AG10803 (cell line): ENCODE data around the gene SLC25A42.
"Not testable (repeated sequence)": the region's sequence is repeated elsewhere in the genome, so short reads cannot be mapped to it uniquely, and the experiment has no call there.

Experiments used
- DNase-seq: peaks from one replicate; pipeline ENCODE4 v3.0.0; 2010; ENCODE audit warnings: low read depth
- H3K4me3 ChIP-seq: 2 replicates; pipeline ENCODE4 v1.5.1; 2011; ENCODE audit warnings: mild to moderate bottlenecking, low read length, control low read depth
- TF ChIP-seq, protein P1 (sequence below): conservative IDR thresholded peaks from 2 replicates; pipeline ENCODE4 v1.5.1; 2011; ENCODE audit warnings: mild to moderate bottlenecking, low read length, control low read depth, inconsistent platforms

Gene SLC25A42

DNA sequence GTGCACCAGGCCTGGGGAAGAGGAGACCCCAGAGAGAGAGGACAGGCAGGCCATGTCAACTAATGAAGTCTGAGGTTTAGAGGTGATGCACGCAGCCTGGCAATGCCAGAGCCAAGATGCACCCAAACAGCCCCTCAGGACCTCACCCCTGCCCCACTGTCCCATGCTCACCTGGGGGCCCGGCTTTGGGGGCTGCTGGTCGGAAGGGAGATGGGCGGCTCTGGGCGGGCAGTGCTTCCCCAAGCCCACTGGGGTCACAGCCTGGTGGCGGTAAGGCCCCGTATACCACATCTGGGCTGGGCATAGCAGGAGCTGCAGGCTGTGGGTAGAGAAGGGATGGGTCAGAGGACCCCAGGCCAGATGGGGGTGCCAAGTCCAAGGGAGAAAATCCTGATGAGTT lies 83.1 kb downstream of the SLC25A42 start:
- H3K4me3 ChIP-seq, result no peak overlapping the region
- DNase-seq, result no peak
- TF ChIP-seq, protein P1, sequence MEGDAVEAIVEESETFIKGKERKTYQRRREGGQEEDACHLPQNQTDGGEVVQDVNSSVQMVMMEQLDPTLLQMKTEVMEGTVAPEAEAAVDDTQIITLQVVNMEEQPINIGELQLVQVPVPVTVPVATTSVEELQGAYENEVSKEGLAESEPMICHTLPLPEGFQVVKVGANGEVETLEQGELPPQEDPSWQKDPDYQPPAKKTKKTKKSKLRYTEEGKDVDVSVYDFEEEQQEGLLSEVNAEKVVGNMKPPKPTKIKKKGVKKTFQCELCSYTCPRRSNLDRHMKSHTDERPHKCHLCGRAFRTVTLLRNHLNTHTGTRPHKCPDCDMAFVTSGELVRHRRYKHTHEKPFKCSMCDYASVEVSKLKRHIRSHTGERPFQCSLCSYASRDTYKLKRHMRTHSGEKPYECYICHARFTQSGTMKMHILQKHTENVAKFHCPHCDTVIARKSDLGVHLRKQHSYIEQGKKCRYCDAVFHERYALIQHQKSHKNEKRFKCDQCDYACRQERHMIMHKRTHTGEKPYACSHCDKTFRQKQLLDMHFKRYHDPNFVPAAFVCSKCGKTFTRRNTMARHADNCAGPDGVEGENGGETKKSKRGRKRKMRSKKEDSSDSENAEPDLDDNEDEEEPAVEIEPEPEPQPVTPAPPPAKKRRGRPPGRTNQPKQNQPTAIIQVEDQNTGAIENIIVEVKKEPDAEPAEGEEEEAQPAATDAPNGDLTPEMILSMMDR, result no peak

DNA sequence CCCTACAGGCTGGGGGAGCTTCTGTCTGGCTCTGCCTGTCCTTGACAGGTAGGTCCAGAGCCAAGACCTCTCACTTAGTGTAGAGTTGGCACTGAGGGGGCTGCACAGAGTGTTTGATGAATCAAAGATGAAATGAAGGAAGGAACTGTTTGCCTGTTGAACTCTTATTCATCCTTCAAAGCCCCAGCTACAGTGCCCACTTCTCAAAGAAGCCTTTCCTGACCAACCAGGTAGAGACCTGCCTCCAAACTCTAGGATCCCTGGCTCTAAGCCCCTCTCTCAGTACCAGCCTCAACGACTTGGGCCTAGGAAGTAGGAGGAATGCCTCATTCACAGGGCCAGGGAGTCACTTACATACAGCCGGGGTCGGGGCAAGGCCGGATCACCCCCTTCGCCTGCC lies 83.5 kb downstream of the SLC25A42 start:
- no peak for DNase-seq
- no peak overlapping the region for H3K4me3 ChIP-seq
- TF ChIP-seq, protein P1, result no peak

DNA sequence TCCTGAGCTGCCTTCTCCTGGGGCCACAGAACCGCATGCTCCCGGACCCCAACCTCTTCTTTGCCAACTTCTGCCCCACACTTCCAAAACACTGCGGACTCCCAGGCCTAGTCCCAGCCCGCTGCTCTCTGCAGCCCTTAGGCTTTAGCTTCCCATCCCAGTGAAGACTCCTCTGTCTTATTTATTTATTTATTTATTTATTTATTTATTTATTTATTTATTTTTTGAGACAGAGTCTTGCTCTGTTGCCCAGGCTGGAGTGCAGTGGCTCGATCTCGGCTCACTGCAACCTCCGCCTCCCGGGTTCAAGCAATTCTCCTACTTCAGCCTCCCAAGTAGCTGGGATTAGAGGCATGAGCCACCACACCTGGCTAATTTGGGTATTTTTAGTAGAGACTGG lies 84.7 kb downstream of the SLC25A42 start:
- not testable (repeated sequence) for DNase-seq, H3K4me3 ChIP-seq

DNA sequence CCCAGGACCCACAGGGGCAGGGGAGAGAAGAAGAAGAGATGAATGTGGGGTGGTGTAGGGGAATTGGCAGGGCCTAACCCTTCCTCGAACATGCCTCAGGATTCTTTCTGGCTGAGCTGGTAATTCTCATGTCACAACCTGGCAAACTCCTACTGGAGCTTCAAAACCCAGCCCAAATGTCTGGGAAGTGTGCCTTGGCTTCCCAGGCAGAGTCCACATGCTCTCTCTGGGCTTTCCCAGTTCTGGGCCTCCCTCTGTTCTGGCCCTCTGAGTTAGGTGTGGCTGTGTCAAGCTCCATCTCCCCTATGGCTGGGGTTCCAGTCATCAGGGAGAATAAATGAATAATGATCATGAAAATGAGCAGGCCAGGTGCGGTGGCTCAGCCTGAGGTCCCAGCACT lies 85.6 kb downstream of the SLC25A42 start:
- TF ChIP-seq, protein P1, result no peak
- no peak overlapping the region for H3K4me3 ChIP-seq
- no peak for DNase-seq

DNA sequence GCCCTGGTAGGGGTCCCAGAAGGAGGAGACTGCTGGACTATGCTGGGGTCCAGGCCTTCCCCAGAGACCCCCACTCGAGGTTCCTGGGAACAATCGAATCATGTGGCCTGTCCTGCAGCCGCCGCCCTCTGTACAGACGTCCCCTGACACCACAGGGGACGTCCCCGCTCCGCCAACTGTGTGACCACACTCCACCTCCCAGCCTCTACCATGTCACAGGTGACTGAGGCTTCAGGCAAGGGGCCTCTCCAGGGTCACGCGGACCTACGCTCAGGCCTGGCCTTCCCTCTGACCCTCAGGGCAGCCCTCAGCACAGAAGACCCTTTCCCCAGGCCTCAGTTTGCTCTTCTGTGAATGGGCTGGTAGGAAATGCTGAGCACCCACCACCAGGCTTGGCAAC lies 87.6 kb downstream of the SLC25A42 start:
- DNase-seq, result no peak
- TF ChIP-seq, protein P1, result no peak
- no peak overlapping the region for H3K4me3 ChIP-seq

DNA sequence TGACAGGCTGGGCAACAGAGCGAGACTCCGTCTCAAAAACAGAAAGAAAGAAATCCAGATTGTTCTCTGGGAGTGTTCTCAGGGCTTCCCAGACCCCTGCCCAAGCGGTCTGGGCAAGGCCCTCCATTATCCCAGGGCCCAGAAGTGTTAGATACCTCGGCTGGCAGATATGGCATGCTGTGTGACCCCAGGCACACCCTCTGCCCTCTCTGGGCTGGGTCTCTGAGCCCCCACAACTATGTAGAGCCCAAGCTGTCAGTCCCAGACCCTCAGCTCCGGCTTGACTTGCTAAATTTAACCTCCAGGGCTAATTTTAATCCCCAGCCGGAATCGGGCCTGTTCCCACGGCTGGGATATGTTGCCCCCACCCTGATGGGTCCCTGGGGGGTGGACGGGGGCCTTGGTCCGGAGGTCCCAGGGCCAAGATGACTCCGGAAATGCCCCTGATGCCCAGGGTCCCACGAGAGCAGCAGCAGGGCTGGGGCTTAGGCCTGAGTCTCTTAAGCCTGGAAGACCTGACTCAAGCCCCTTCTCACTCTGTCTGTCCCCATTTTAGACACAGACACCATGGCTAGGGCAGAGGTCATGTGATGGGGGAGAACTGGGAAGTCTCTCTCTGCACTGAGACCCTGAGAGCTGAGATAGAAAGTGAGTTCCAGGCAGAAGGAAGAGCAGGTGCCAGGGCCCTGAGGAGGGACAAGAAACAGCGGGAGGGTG lies 89.0 kb downstream of the SLC25A42 start:
- no peak for DNase-seq
- TF ChIP-seq, protein P1, result no peak
- no peak overlapping the region for H3K4me3 ChIP-seq

DNA sequence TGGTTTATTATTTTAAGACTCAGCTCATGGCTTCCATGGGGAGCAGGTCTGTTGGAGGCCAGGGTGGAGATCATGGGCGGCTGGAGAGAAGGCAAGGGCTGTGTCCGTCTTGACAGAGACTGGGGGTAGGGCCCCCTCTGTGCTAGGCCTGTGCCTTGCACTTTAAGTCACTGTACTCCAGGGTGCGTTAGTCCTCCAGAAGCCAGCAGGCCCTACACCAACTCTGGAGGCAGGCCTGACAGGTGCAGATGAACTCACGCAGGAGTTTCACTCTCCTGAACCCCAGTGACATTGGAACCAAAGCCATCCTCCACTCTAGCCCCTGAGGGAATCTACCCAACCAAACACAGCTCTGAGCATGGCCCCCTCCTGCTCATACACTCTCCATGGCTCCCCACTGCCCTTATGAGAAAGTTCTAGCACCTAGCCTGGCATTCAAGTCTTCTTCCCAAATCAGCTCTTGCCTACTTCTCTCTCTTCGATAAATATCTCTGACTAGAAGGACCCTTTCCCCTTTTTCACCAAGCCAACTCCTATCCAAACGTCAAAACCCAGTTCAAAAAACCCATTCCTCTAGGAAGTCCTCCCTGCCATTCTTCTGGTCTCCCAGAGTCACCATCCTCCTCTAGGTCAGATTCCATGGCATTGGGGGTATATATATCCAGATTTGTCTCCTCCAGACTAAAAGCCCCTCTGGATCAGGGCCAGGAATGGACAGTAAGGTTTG lies 91.1 kb downstream of the SLC25A42 start:
- no peak overlapping the region for H3K4me3 ChIP-seq
- TF ChIP-seq, protein P1, result no peak
- no peak for DNase-seq
